Natural killer cell treated with Interleukin-12 subunit alpha and Interleukin-12 subunit beta and Interleukin-15 and Interleukin-18, amount 100 ng/mL, for 72 hours (primary cell): ENCODE results near the gene HEATR1. TPM values are rescaled to one million over a fixed set of nuclear protein-coding genes. Genes with fewer than 3 reads are reported as not detected.
A peak's percentile ranks its signal among the peaks of the same experiment; 100 is the strongest.
"Not testable (repeated sequence)": the region's sequence is repeated elsewhere in the genome, so short reads cannot be mapped to it uniquely, and the experiment has no call there.

Source experiments
- ATAC-seq, 2 donors: fragments of 150-1000 bp; cut with Tn5 transposase in 1 of 2; sonication (Bioruptor Pico), chemical (Tn5 transposase) in 1 of 2; 2 replicates each; pipeline ENCODE4 v1.10.0; 2021
- DNase-seq: peaks from one replicate; pipeline ENCODE4 v3.0.0; 2022; ENCODE audit warnings: low spot score
- H3K27ac Mint-ChIP-seq, 2 donors: 1 replicate in 1 of 2; 2 replicates in 1 of 2; pipeline ENCODE4 v1.8.0; 2022; ENCODE audit warnings: mixed read lengths in 2 of 2, mild to moderate bottlenecking in 1 of 2, moderate library complexity in 1 of 2
- H3K27me3 Mint-ChIP-seq, 2 donors: 1 replicate in 1 of 2; 2 replicates in 1 of 2; pipeline ENCODE4 v1.8.0; 2022; ENCODE audit warnings: mixed read lengths in 2 of 2
- H3K36me3 Mint-ChIP-seq: one replicate; pipeline ENCODE4 v1.8.0; 2022; ENCODE audit warnings: mixed read lengths
- H3K4me1 Mint-ChIP-seq, 2 donors: 1 replicate in 1 of 2; 2 replicates in 1 of 2; pipeline ENCODE4 v1.8.0; 2022; ENCODE audit warnings: low read depth in 2 of 2, mixed read lengths in 2 of 2, mild to moderate bottlenecking in 1 of 2
- H3K4me3 Mint-ChIP-seq: one replicate; pipeline ENCODE4 v1.8.0; 2022; ENCODE audit warnings: mixed read lengths
- H3K9me3 Mint-ChIP-seq: 2 replicates; pipeline ENCODE4 v1.8.0; 2022; ENCODE audit warnings: mixed read lengths
- total RNA-seq, 2 donors: library from RNA; stranded (reverse); gene quantifications; one replicate each; pipeline ENCODE4 v1.2.3, GENCODE V29; 2022

Gene HEATR1
- total RNA-seq, 2 donors from 2014 or later: 50.8 to 107 TPM

GRCh38 chr1:236615399-236616148 lies 11.3 kb upstream of the HEATR1 start:
- H3K4me1 Mint-ChIP-seq: no peaks in the 10 kb centered on the region
- H3K27me3 Mint-ChIP-seq: peaks cover 33 to 64% of the 10 kb centered on the region in 2 donors
- no peaks in the 10 kb centered on the region for H3K36me3 Mint-ChIP-seq
- H3K27ac Mint-ChIP-seq: no peak overlapping the region
- no peak overlapping the region for H3K4me3 Mint-ChIP-seq
- no peaks in the 10 kb centered on the region for H3K9me3 Mint-ChIP-seq
- DNase-seq: no peak
- ATAC-seq: no peak

- no peak overlapping the region for H3K27ac Mint-ChIP-seq
Measured at GRCh38 chr1:236612349-236612748, 8.0 kb upstream of the HEATR1 start.

GRCh38 chr1:236608930-236609726 lies 4.8 kb upstream of the HEATR1 start:
- DNase-seq (no peak), ATAC-seq (no peak)
- no peak overlapping the region for H3K4me3 Mint-ChIP-seq

More at GRCh38 chr1:236612349-236612748, 8.0 kb upstream of the HEATR1 start:
- no peaks in the 10 kb centered on the region for H3K36me3 Mint-ChIP-seq
- H3K27me3 Mint-ChIP-seq: peaks cover 32 to 75% of the 10 kb centered on the region in 2 donors
- no peaks in the 10 kb centered on the region for H3K4me1 Mint-ChIP-seq
- no peaks in the 10 kb centered on the region for H3K9me3 Mint-ChIP-seq
- DNase-seq: no peak
- H3K4me3 Mint-ChIP-seq: no peak overlapping the region
- ATAC-seq: no peak

GRCh38 chr1:236607597-236607996 lies 3.3 kb upstream of the HEATR1 start:
- H3K36me3 Mint-ChIP-seq, H3K9me3 Mint-ChIP-seq, DNase-seq, ATAC-seq, H3K27ac Mint-ChIP-seq, H3K4me3 Mint-ChIP-seq: not testable (repeated sequence)
- Mint-ChIP-seq H3K4me1 (peaks cover 12 to 14% of the 10 kb centered on the region in 2 donors), H3K27me3 (peaks cover 16 to 44% of the 10 kb centered on the region in 2 donors)

More at GRCh38 chr1:236608930-236609726, 4.8 kb upstream of the HEATR1 start:
- Mint-ChIP-seq H3K27me3 (peaks cover 18 to 50% of the 10 kb centered on the region in 2 donors), H3K36me3 (no peaks in the 10 kb centered on the region), H3K27ac (no peak overlapping the region), H3K4me1 (peaks cover 5 to 6% of the 10 kb centered on the region in 2 donors), H3K9me3 (no peaks in the 10 kb centered on the region)

- Mint-ChIP-seq H3K27me3 (peaks cover 6 to 20% of the 10 kb centered on the region in 2 donors), H3K4me3 (peak overlapping the region; percentile 88)
- ATAC-seq: no peak
Measured at GRCh38 chr1:236604905-236605806, 840 bp upstream of the HEATR1 start.

GRCh38 chr1:236602171-236602570 lies 2.1 kb downstream of the HEATR1 start:
- Mint-ChIP-seq H3K27ac (no peak overlapping the region), H3K36me3 (peaks cover 10% of the 10 kb centered on the region), H3K4me1 (peaks cover 14% of the 10 kb centered on the region in 2 donors), H3K9me3 (no peaks in the 10 kb centered on the region), H3K4me3 (peak overlapping the region; percentile 88), H3K27me3 (no peaks in the 10 kb centered on the region)
- no peak for DNase-seq
- ATAC-seq: no peak

More at GRCh38 chr1:236604905-236605806, 840 bp upstream of the HEATR1 start:
- H3K27ac Mint-ChIP-seq: peak overlapping the region; percentile 78 to 88
- no peak for DNase-seq
- peaks cover 14% of the 10 kb centered on the region in 2 donors for H3K4me1 Mint-ChIP-seq
- H3K9me3 Mint-ChIP-seq: no peaks in the 10 kb centered on the region
- H3K36me3 Mint-ChIP-seq: peaks cover 5% of the 10 kb centered on the region

- Mint-ChIP-seq H3K27me3 (no peaks in the 10 kb centered on the region), H3K27ac (no peak overlapping the region), H3K9me3 (no peaks in the 10 kb centered on the region), H3K4me3 (no peak overlapping the region), H3K4me1 (no peaks in the 10 kb centered on the region), H3K36me3 (peaks cover 41% of the 10 kb centered on the region)
- ATAC-seq (no peak), DNase-seq (no peak)
Measured at GRCh38 chr1:236590553-236591150, 13.7 kb downstream of the HEATR1 start.

GRCh38 chr1:236589531-236589930 lies 14.8 kb downstream of the HEATR1 start:
- no peak for DNase-seq
- peaks cover 42% of the 10 kb centered on the region for H3K36me3 Mint-ChIP-seq
- ATAC-seq: no peak
- no peak overlapping the region for H3K27ac Mint-ChIP-seq
- no peaks in the 10 kb centered on the region for H3K27me3 Mint-ChIP-seq
- no peak overlapping the region for H3K4me3 Mint-ChIP-seq
- H3K4me1 Mint-ChIP-seq: no peaks in the 10 kb centered on the region
- H3K9me3 Mint-ChIP-seq: no peaks in the 10 kb centered on the region

- Mint-ChIP-seq H3K4me1 (no peaks in the 10 kb centered on the region), H3K27me3 (no peaks in the 10 kb centered on the region), H3K36me3 (peaks cover 28% of the 10 kb centered on the region), H3K9me3 (no peaks in the 10 kb centered on the region), H3K27ac (no peak overlapping the region), H3K4me3 (no peak overlapping the region)
- no peak for DNase-seq
- no peak for ATAC-seq
Measured at GRCh38 chr1:236581528-236581927, 22.8 kb downstream of the HEATR1 start.

GRCh38 chr1:236580404-236580803 lies 23.9 kb downstream of the HEATR1 start:
- H3K4me3 Mint-ChIP-seq, H3K9me3 Mint-ChIP-seq, H3K27me3 Mint-ChIP-seq, DNase-seq, ATAC-seq, H3K4me1 Mint-ChIP-seq, H3K27ac Mint-ChIP-seq: not testable (repeated sequence)
- peaks cover 31% of the 10 kb centered on the region for H3K36me3 Mint-ChIP-seq

GRCh38 chr1:236578661-236579060 lies 25.7 kb downstream of the HEATR1 start:
- no peaks in the 10 kb centered on the region for H3K9me3 Mint-ChIP-seq
- no peak overlapping the region for H3K27ac Mint-ChIP-seq
- H3K4me3 Mint-ChIP-seq: no peak overlapping the region
- no peaks in the 10 kb centered on the region for H3K27me3 Mint-ChIP-seq
- no peak for ATAC-seq
- DNase-seq: no peak
- peaks cover 32% of the 10 kb centered on the region for H3K36me3 Mint-ChIP-seq
- H3K4me1 Mint-ChIP-seq: no peaks in the 10 kb centered on the region

- not testable (repeated sequence) for H3K4me3 Mint-ChIP-seq, ATAC-seq, H3K9me3 Mint-ChIP-seq, H3K27me3 Mint-ChIP-seq, H3K27ac Mint-ChIP-seq, DNase-seq, H3K4me1 Mint-ChIP-seq
- peaks cover 36% of the 10 kb centered on the region for H3K36me3 Mint-ChIP-seq
Measured at GRCh38 chr1:236577041-236577440, 27.3 kb downstream of the HEATR1 start.

- Mint-ChIP-seq H3K27me3 (no peaks in the 10 kb centered on the region), H3K4me1 (no peaks in the 10 kb centered on the region), H3K9me3 (no peaks in the 10 kb centered on the region), H3K36me3 (peaks cover 47% of the 10 kb centered on the region), H3K27ac (no peak overlapping the region), H3K4me3 (no peak overlapping the region)
- ATAC-seq (no peak), DNase-seq (no peak)
Measured at GRCh38 chr1:236576004-236576403, 28.3 kb downstream of the HEATR1 start.
